H1 (cell line): ENCODE results near the gene KCNB1. TPM values are rescaled to one million over a fixed set of nuclear protein-coding genes. Genes with fewer than 3 reads are reported as not detected.

Experiments
- CTCF ChIA-PET: fragments of 300-600 bp; sonication (Branson Sonifier 250); formaldehyde crosslinking; loops from one replicate; lab custom pipeline; 2021; ENCODE audit not compliant: partially characterized antibody; lab: Charles Lee
- POLR2A ChIA-PET: fragments of 300-600 bp; sonication (Branson Sonifier 250); formaldehyde crosslinking; loops from one replicate; lab custom pipeline; 2021; ENCODE audit warnings: inconsistent platforms; ENCODE audit not compliant: partially characterized antibody; lab: Charles Lee
- DNase-seq, 2 experiments: peaks; one replicate each; pipeline versions ENCODE4 v3.0.0 to v3.0.0-alpha.2; 2010 to 2022; ENCODE audit warnings: low spot score in 2 of 2, low read depth in 1 of 2, mixed read lengths in 1 of 2
- FAIRE-seq: peaks from 2 replicates; lab custom pipeline; 2011; peaks lifted over from hg19 to GRCh38; lab: Jason Lieb, UNC
- H2AFZ ChIP-seq: 2 replicates; pipeline ENCODE4 v1.8.1; 2012; ENCODE audit warnings: low read length, inconsistent platforms
- H2AK5ac ChIP-seq: 2 replicates; pipeline ENCODE4 v1.6.1; 2013; ENCODE audit warnings: low read depth, low read length
- H2BK120ac ChIP-seq: replicated peaks from 2 replicates; pipeline ENCODE3; 2013; ENCODE audit warnings: low read depth, low read length, inconsistent platforms
- H2BK12ac ChIP-seq: 2 replicates; pipeline ENCODE4 v1.6.1; 2013; ENCODE audit warnings: low read depth, low read length
- H2BK15ac ChIP-seq: 2 replicates; pipeline ENCODE4 v1.6.1; 2013; ENCODE audit warnings: low read length
- H2BK20ac ChIP-seq: 2 replicates; pipeline ENCODE4 v1.6.1; 2013; ENCODE audit warnings: low read length
- H2BK5ac ChIP-seq: 2 replicates; pipeline ENCODE4 v1.6.1; 2013; ENCODE audit warnings: low read depth, low read length
- H3K14ac ChIP-seq: 2 replicates; pipeline ENCODE4 v1.6.1; 2013; ENCODE audit warnings: inconsistent platforms; ENCODE audit not compliant: insufficient read length
- H3K18ac ChIP-seq: 2 replicates; pipeline ENCODE4 v1.6.1; 2013; ENCODE audit warnings: low read length; ENCODE audit errors: extremely low read depth
- H3K23ac ChIP-seq: 2 replicates; pipeline ENCODE4 v1.6.1; 2013; ENCODE audit warnings: inconsistent platforms; ENCODE audit not compliant: insufficient read length
- H3K23me2 ChIP-seq: 2 replicates; pipeline ENCODE4 v1.6.1; 2013; ENCODE audit warnings: low read depth, low read length
- H3K27ac ChIP-seq: 2 replicates; pipeline ENCODE4 v1.6.1; 2011; ENCODE audit warnings: low read depth, low read length, inconsistent platforms
- H3K27me3 ChIP-seq, 4 experiments: replicated peaks in 1 of 4; 1 replicate in 1 of 4; 2 replicates in 3 of 4; pipeline versions ENCODE4 v1.6.1 to v1.8.1; 2011 to 2013; ENCODE audit warnings: low read length in 3 of 4, mild to moderate bottlenecking in 3 of 4, inconsistent platforms in 2 of 4, mixed read lengths in 2 of 4, moderate library complexity in 1 of 4; ENCODE audit not compliant: control insufficient read depth in 3 of 4, insufficient read depth in 3 of 4; ENCODE audit errors: extremely low read depth in 1 of 4
- H3K36me3 ChIP-seq, 4 experiments: 2 replicates each; pipeline versions ENCODE4 v1.6.1 to v1.8.1; 2011 to 2013; ENCODE audit warnings: mild to moderate bottlenecking in 4 of 4, low read length in 3 of 4, moderate library complexity in 2 of 4, control low read depth in 1 of 4, inconsistent platforms in 1 of 4; ENCODE audit not compliant: insufficient read depth in 4 of 4, control insufficient read depth in 2 of 4
- H3K4ac ChIP-seq: replicated peaks from 2 replicates; pipeline ENCODE3; 2013; ENCODE audit warnings: low read length, low read depth, mixed read lengths, inconsistent platforms; ENCODE audit not compliant: insufficient read length
- H3K4me1 ChIP-seq, 4 experiments: replicated peaks in 1 of 4; 1 replicate in 1 of 4; 2 replicates in 3 of 4; pipeline versions ENCODE4 v1.6.1 to v1.8.1; 2011 to 2013; ENCODE audit warnings: low read length in 3 of 4, inconsistent platforms in 2 of 4, mixed read lengths in 1 of 4; ENCODE audit not compliant: insufficient read depth in 4 of 4, control insufficient read depth in 3 of 4
- H3K4me2 ChIP-seq, 2 experiments: 2 replicates each; pipeline versions ENCODE4 v1.6.1 to v1.8.1; 2011 to 2013; ENCODE audit warnings: low read depth in 2 of 2, low read length in 2 of 2, control low read depth in 1 of 2, inconsistent platforms in 1 of 2, mild to moderate bottlenecking in 1 of 2; ENCODE audit not compliant: insufficient read depth in 1 of 2
- H3K4me3 ChIP-seq, 4 experiments: fragments of 200-600, 300-600 bp in 1 of 4; sonication (generic), shearing (Covaris generic), sonication (Bioruptor Twin) in 1 of 4; 2 replicates each; pipeline versions ENCODE4 v1.5.1 to v1.8.1; 2011 to 2016; ENCODE audit warnings: low read length in 4 of 4, low read depth in 3 of 4, control low read depth in 2 of 4, inconsistent platforms in 2 of 4, mild to moderate bottlenecking in 2 of 4, mixed read lengths in 1 of 4, moderate library complexity in 1 of 4; ENCODE audit not compliant: insufficient read depth in 2 of 4; ENCODE audit errors: extremely low read depth in 1 of 4
- H3K56ac ChIP-seq: replicated peaks from 2 replicates; pipeline ENCODE3; 2013; ENCODE audit warnings: low read depth, mild to moderate bottlenecking, mixed read lengths, low read length, inconsistent platforms; ENCODE audit not compliant: insufficient read length
- H3K79me1 ChIP-seq: 2 replicates; pipeline ENCODE4 v1.6.1; 2013; ENCODE audit warnings: low read depth, low read length, control low read depth
- H3K79me2 ChIP-seq, 2 experiments: 2 replicates each; pipeline versions ENCODE4 v1.6.1 to v1.8.1; 2012 to 2013; ENCODE audit warnings: low read length in 2 of 2, mild to moderate bottlenecking in 2 of 2, inconsistent platforms in 1 of 2; ENCODE audit not compliant: insufficient read depth in 2 of 2, control insufficient read depth in 1 of 2
- H3K9ac ChIP-seq, 4 experiments: replicated peaks in 1 of 4; 1 replicate in 1 of 4; 2 replicates in 3 of 4; pipeline versions ENCODE4 v1.6.1 to v1.8.1; 2011 to 2013; ENCODE audit warnings: low read depth in 3 of 4, low read length in 3 of 4, control low read depth in 2 of 4, mild to moderate bottlenecking in 2 of 4, moderate library complexity in 2 of 4, inconsistent platforms in 1 of 4; ENCODE audit errors: extremely low read depth in 1 of 4
- H3K9me3 ChIP-seq, 2 experiments: 2 replicates each; pipeline versions ENCODE4 v1.6.1 to v1.8.1; 2012 to 2013; ENCODE audit warnings: mild to moderate bottlenecking in 2 of 2, moderate library complexity in 2 of 2, control low read depth in 1 of 2, inconsistent platforms in 1 of 2, low read depth in 1 of 2, low read length in 1 of 2, mixed read lengths in 1 of 2; ENCODE audit not compliant: insufficient read depth in 2 of 2
- H4K20me1 ChIP-seq, 2 experiments: replicated peaks in 1 of 2; 2 replicates each; pipeline versions ENCODE3 to v1.8.1; 2011 to 2013; ENCODE audit warnings: inconsistent platforms in 2 of 2, low read length in 2 of 2, mild to moderate bottlenecking in 1 of 2; ENCODE audit not compliant: insufficient read depth in 2 of 2, control insufficient read depth in 1 of 2
- H4K5ac ChIP-seq: 2 replicates; pipeline ENCODE4 v1.6.1; 2013; ENCODE audit warnings: low read length, low read depth, mixed read lengths, inconsistent platforms; ENCODE audit not compliant: insufficient read length
- H4K8ac ChIP-seq: 2 replicates; pipeline ENCODE4 v1.8.0; 2013; ENCODE audit warnings: mild to moderate bottlenecking, moderate library complexity, low read length, inconsistent platforms; ENCODE audit not compliant: insufficient read depth; ENCODE audit errors: extremely low read depth
- H4K91ac ChIP-seq: replicated peaks from 2 replicates; pipeline ENCODE3; 2013; ENCODE audit warnings: low read length, mixed read lengths, inconsistent platforms; ENCODE audit not compliant: insufficient read length
- ASH2L ChIP-seq: fragments of 200-600, 300-600 bp; sonication (generic); IDR thresholded peaks from one replicate; pipeline ENCODE4 v1.7.1; 2017; ENCODE audit warnings: low read length
- CHD2 ChIP-seq: IDR thresholded peaks from 2 replicates; pipeline ENCODE4 v1.6.1; 2012; ENCODE audit warnings: low read length, improper control_type of control experiment
- EGR1 ChIP-seq: IDR thresholded peaks from 2 replicates; pipeline ENCODE4 v1.6.1; 2011; ENCODE audit warnings: low read depth, low read length, borderline replicate concordance
- EP300 ChIP-seq, 2 experiments: IDR thresholded peaks; 1 replicate in 1 of 2; 2 replicates in 1 of 2; pipeline ENCODE4 v1.6.1; 2011 to 2012; ENCODE audit warnings: low read depth in 2 of 2, low read length in 2 of 2, mild to moderate bottlenecking in 2 of 2, borderline replicate concordance in 1 of 2, inconsistent platforms in 1 of 2, moderate library complexity in 1 of 2
- HDAC2 ChIP-seq, 2 experiments: fragments of 300-600 bp in 1 of 2; sonication (generic) in 1 of 2; IDR thresholded peaks; 2 replicates each; pipeline ENCODE4 v1.6.1; 2011 to 2012; ENCODE audit warnings: low read depth in 2 of 2, low read length in 2 of 2, mild to moderate bottlenecking in 2 of 2, moderate library complexity in 2 of 2, borderline replicate concordance in 1 of 2, inconsistent platforms in 1 of 2
- JUND ChIP-seq: IDR thresholded peaks from 2 replicates; pipeline ENCODE4 v1.6.1; 2011; ENCODE audit warnings: mild to moderate bottlenecking, improper control_type of control experiment, low read length
- KDM5A ChIP-seq: fragments of 200-600 bp; IDR thresholded peaks from 2 replicates; pipeline ENCODE4 v1.7.1; 2012; ENCODE audit warnings: mild to moderate bottlenecking, low read length, inconsistent platforms, mixed read lengths
- MAX ChIP-seq: IDR thresholded peaks from 2 replicates; pipeline ENCODE4 v1.6.1; 2012; ENCODE audit warnings: inconsistent platforms
- SIRT6 ChIP-seq: IDR thresholded peaks from one replicate; pipeline ENCODE4 v1.7.1; 2012; ENCODE audit warnings: low read length, inconsistent platforms
- SP4 ChIP-seq: IDR thresholded peaks from 2 replicates; pipeline ENCODE4 v1.6.1; 2012; ENCODE audit warnings: low read length, inconsistent platforms
- TCF12 ChIP-seq: IDR thresholded peaks from 2 replicates; pipeline ENCODE4 v1.6.1; 2011; ENCODE audit warnings: low read depth, mild to moderate bottlenecking, low read length
- WGBS, 2 experiments: shearing (Covaris generic) in 1 of 2; methylation state at CpG; one replicate each; pipeline versions ENCODE4 v1.1.6 to v1.1.7; 2013 to 2015; ENCODE audit warnings: low lambda C conversion rate in 2 of 2, mixed read lengths in 2 of 2, inconsistent platforms in 1 of 2, low coverage in 1 of 2, missing lambda C conversion rate in 1 of 2; ENCODE audit not compliant: insufficient replicate concordance in 2 of 2, insufficient coverage in 1 of 2, insufficient read length in 1 of 2; ENCODE audit errors: extremely low coverage in 1 of 2, missing lambda C conversion rate in 1 of 2; 5-methylcytosine and 5-hydroxymethylcytosine counted together
- polyA plus RNA-seq, 7 experiments: library from polyadenylated mRNA; depleted of rRNA in 3 of 7; stranded (reverse) in 5 of 7; unstranded in 2 of 7; fragments of >200 nt in 5 of 7; fragments of 200-250 nt in 2 of 7; gene quantifications; 1 replicate in 5 of 7; 2 replicates in 1 of 7; 4 replicates in 1 of 7; pipeline versions ENCODE4 v1.2.1 to v1.2.3, GENCODE V29; 2011 to 2013; ENCODE audit warnings: missing spikeins in 2 of 7, mixed read lengths in 2 of 7
- total RNA-seq: library from RNA; stranded (reverse); fragmentation: NEBNext Ultra II Directional; extraction: Animal tissue kit (Norgen Biotek cat#: 25700); gene quantifications from 2 replicates; pipeline ENCODE4 v1.2.1, GENCODE V29; 2021

The KCNB1 gene
- total and polyA plus RNA-seq, 2 of the 8 experiments (the other 6 are each of a cell fraction or from before 2014, with no cell fraction given) = 0.58 to 0.67 TPM

- Histone ChIP-seq H4K91ac (no peak overlapping the region), H3K23ac (no peak overlapping the region), H3K56ac (no peak overlapping the region), H3K14ac (no peak overlapping the region), H3K23me2 (0 out of 2 replicates have a peak, but pooled peaks cover 2% of the 10 kb centered on the region), H2BK20ac (no peak overlapping the region), H2AFZ (no peak overlapping the region), H3K36me3 (no peaks in the 10 kb centered on the region), H2BK5ac (no peak overlapping the region), H3K4ac (no peak overlapping the region), H3K4me3 (no peak overlapping the region), H3K27me3 (no peaks in the 10 kb centered on the region), H4K8ac (peak overlapping the region; percentile 19; the same call in 1 of the 2 replicates), H3K9me3 (no peaks in the 10 kb centered on the region), H2BK15ac (no peak overlapping the region), H2BK120ac (no peak overlapping the region), H3K27ac (no peak overlapping the region), H2AK5ac (no peak overlapping the region), H4K5ac (no peak overlapping the region), H3K4me1 (no peaks in the 10 kb centered on the region), H3K79me1 (no peaks in the 10 kb centered on the region), H3K4me2 (no peak overlapping the region), H4K20me1 (no peaks in the 10 kb centered on the region), H3K9ac (no peak overlapping the region)
- CTCF ChIA-PET = interaction anchor here (1.0 to 13.1 kb wide), 8 partner anchors 9 to 168 kb away, joined by 3 to 126 read pairs (median 3); partner anchors contain the start of gene KCNB1
- no peak for DNase-seq
- WGBS, 2 experiments = 86% methylated on average over 12 of the region's 14 CpGs; no CpG with 5 or more reads in 1 of the 2 experiments
- TF ChIP-seq KDM5A (no peak), SIRT6 (no peak), CHD2 (no peak), SP4 (no peak), ASH2L (no peak), HDAC2 (IDR thresholded peaks at IDR 0.05; ENCODE audit: borderline replicate concordance in 1 of 2, low read depth in 2 of 2, low read length in 2 of 2) (no peak), EP300 (IDR thresholded peaks at IDR 0.05; ENCODE audit: borderline replicate concordance in 1 of 2, low read depth in 2 of 2, low read length in 2 of 2) (no peak), JUND (no peak), EGR1 (no peak), MAX (no peak), TCF12 (no peak)
- TF ChIP-seq, all 59 proteins: peak for 0
- no peak for FAIRE-seq
- POLR2A ChIA-PET = interaction anchor here (0.8 kb wide), 1 partner anchor 165 kb away, joined by 3 read pairs; no protein-coding TSS in a partner anchor
- Histone ChIP-seq H2BK12ac (no peak overlapping the region), H3K18ac (no peak overlapping the region), H3K79me2 (no peaks in the 10 kb centered on the region)
Measured at GRCh38 chr20:49340161-49340966, 142.1 kb downstream of the KCNB1 start.
